CMK (cell line): ENCODE results near the gene NRDC.

Experiments
- DNase-seq: peaks from one replicate; pipeline ENCODE4 v3.0.0-alpha.2; 2010; ENCODE audit warnings: low read depth

NRDC gene

DNA sequence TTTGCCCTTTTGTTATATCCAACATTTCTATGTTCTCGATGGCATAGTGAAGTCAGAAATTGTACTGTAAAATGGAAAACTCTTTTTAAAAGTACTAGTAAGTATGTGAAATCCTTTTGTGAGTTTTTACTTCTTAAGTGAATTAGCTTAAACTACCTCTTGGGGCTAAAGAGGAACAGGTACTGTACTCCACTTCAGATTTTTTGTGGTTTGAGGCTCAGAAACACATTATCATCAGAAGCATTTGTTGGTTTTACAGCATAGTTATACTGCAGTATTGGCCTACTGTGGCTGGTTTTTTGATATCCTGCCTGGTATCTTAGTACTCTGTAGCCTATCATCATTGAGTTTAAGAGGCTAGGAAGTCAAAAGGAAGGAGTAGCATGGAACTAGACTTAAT lies 117.2 kb downstream of the NRDC start:
- DNase-seq = no peak

DNA sequence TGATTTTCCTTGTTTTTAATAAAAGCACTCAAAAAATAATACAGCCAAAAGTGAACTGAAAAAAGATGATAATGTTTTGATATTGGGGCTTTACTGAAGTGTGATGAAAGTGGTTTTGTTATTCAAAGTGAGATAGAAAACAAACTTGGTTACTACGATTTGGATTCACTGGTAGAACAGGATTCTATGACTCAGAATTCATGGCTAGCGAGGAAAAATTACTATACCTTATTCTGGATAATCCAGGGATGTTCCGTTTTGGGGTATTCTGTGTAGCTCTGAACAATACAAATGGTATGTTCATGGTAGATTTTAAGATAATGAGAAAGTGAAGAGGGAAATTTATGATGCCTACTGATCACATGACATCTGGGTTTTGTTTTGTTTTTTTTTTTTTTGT lies 117.7 kb downstream of the NRDC start:
- no peak for DNase-seq

DNA sequence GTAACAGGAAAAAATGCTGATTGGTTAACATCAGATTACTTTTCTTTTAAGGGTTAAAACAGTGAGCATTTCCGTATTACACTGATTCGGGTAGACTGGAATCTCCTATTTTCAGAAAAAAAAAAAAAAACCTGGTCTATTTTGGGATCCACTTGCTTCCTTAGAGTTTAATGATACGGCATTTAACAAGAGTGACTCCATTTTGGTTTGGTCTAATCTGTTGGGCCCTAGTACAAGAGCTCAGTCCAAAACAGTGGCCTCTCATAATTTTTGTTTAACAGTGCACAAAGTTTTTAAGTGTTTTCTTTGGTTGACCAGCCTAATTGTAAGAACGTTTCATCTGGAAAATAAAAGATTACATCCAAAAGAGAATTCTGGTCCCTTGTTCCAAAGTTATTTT lies 120.2 kb downstream of the NRDC start:
- DNase-seq = no peak

DNA sequence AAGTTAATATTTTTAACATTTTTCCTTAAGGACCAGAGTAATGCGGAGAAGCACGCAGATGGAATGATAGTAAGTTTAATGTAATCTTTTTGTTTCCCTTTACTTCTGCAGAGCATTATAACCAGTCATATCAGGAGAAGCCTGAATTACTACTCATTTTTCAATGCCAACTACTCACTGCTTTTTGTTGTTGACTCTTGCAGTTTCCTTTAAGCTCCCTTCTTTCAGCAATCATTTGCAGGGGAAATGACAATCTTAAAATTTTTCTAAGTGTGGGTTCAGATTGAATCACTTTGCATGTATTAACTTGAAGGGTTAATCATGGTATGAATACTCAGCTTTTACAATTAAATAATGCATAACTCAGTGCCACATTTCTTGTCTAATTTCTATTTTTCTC lies 122.2 kb downstream of the NRDC start:
- DNase-seq = no peak

DNA sequence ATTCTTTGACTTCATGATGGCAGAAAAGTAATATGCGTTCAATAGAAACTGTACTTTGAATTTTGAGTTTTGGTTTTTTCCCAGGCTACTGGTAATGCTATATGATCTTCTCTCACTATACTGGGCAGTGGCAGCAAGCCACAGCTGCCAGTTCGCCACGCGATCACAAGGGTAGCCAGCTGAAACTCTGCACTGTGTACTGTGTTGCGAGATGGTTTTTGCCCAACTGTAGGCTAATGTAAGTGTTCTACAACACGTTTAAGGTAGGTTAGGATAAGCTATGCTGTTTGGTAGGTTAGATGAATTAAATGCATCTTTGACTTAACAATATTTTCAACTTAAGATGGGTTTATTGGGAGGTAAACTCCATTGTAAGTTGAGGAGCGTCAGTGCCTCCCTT lies 123.1 kb downstream of the NRDC start:
- no peak for DNase-seq

DNA sequence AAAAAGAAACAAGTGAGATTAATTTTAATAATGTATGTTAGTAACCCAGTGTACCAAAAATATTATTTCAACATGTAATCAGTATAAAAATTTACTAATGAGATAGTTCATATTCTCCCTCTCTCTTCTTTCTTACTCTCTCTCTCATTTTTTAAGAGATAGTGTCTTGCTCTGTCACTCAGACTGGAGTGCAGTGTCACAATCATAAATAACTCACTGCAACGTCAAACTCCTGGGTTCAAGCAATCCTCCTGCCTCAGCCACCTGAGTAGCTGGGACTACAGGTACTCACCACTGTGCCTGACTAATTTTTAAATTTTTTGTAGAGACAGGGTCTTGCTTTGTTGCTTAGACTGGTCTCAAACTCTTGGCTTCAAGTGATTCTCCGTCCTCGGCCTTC lies 123.9 kb downstream of the NRDC start:
- DNase-seq = no peak

DNA sequence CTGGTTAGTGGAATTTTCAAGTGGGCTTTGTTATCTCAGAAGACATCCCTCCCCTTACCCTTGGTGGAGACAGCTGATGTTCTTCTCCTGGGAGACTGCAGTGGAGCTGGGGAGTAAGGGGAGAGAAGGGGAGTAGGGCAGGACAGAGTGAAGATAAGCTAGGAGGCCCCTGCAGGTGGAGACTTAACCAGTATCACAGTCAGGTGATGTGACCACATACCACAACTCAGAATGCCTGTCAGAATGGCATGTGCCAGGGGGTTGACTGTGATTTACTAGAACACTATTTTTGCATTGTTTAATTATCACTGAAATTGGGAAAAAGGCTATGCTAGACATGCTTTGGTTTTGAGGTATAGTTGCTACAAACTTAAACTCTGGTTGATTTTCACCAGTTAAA lies 124.6 kb downstream of the NRDC start:
- DNase-seq = no peak

DNA sequence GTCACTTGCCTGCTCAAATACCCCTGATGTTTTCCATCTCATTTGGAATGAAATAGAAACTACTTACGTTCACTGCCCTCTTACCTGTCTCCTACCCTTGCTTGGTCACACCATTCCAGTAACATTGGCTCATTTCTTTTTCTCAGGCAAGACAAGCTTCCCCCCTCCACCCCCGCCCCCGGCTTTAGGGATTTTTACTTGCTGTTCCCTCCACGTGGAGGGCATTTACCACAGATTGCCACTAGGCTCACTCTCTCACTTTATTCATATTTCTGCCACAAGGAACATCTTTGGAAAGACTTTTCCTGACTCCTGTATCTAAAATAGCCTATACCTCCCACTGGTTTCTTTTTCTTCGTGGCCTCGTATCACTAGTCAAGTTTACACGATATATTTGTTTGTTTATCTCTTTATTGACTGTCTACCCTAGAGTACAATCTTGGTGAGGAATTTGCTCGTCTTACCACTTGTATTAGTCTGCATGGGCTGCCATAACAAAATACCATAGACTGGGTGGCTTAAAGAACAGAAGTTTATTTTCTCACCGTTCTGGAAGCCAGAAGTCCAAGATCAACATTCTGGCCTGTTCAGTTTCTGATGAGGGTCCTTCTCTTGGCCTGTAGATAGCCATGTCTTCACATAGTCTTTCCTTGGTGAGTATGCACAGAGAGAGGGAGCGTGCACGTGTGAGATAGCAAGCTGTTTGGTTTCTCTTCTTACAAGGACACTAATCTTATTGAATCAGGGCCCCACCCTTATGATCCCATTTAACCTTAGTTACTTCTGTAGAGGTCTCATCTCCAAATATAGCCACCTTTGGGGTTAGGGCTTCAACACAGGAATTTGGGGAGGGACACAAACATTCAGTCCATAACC lies 126.2 kb downstream of the NRDC start:
- no peak for DNase-seq

DNA sequence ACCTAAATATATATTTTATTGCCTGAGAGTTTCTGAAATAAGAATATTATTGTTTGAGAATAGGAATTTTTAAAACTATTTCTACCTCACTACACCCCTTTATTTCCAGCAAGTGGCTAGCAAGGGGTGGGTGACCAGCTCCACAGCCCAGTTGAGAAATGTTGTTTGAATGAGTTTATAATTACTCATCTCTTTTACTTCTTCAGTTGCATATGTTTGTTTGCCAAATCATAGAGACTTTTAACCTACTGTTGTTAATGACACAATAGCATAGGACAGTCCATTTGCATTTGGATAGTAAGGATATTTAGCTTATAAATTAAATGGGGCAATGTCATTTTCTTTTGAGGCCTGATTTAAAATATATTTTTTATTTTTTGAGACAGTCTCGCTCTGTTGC lies 127.8 kb downstream of the NRDC start:
- no peak for DNase-seq

DNA sequence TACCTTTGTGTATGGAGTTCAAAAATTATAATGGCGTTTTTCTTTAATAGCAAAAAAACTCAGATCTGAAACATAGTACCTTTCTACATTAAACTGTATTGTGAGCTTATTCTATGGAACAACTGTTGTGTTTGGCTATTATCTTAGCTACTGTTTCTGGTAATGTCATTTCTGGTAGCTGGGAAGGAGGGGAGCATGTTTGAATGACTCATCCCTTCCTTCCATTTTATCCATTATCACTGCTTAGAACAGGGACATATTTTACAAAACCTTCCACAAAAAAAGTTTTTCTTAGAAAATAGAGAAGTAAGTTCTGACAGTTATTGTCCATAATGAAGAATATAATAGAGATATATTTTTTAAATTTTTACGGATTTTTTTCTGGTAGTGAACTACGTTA lies 128.3 kb downstream of the NRDC start:
- no peak for DNase-seq

DNA sequence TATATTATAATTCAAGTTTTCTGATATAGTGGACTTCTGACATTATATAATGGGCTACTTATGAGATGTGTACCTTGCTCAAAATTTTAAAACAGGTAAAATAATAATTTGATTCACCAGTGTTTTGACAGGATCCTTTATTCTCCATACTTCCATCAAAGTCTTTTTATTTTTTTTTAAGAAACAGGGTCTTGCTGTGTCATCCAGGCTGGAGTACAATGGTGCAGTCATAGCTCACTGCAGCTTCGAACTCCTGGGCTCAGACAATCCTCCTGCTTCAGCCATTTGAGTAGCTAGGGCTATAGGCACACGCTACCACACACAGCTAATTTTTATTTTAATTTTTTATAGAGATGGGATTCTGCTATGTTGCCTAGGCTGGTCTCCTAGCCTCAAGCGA lies 129.4 kb downstream of the NRDC start:
- DNase-seq = no peak

DNA sequence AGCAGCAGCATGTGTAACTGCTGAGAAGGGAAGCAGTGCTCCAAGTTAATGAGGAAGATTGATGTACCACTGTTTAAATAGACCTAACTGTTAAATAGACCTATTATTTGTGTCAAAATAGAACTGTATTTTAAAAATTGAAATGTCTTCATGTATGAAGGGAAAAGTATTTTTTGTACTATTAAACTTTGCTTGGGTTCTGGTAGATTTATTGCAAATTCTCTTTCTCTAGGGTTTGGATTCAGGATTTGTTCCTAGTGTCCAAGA lies 133.3 kb downstream of the NRDC start:
- DNase-seq = no peak

DNA sequence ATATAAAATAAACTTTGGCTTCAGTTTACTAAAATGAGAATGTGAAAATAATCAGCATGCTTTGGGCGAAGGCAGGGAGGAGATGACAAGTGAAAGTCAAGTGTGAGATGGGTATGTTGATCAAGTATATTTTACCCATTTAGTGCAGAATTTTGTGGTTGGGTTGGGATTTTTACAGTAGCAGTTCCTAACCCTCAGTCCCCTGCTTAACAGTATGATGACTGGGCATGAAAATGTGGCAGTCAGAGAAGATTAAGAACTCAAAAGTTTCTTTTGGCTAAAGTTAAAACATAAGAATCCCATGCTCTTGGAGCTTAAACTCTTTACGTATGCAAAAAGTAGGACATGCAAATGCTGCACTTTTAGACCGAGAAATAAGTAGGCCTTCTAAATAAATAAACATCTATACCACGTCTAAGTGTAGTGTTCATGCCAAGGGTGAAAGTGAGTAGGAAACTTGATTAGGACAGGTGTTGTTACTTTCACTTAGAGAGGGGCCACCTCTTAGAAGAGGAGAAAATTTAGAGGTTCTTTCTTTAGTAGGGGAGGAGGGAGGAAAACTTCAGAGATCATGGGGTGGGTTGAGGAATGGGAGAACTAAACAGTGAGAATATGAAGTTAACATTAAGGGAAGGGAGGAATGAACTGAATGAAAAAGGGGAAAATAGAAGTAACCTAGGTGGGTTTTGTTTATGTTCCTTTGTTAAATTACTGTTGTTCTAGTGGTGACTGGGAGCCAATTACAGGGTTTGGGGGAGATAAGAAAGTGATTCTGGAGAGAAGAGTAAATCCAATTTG lies 133.8 kb downstream of the NRDC start:
- no peak for DNase-seq

DNA sequence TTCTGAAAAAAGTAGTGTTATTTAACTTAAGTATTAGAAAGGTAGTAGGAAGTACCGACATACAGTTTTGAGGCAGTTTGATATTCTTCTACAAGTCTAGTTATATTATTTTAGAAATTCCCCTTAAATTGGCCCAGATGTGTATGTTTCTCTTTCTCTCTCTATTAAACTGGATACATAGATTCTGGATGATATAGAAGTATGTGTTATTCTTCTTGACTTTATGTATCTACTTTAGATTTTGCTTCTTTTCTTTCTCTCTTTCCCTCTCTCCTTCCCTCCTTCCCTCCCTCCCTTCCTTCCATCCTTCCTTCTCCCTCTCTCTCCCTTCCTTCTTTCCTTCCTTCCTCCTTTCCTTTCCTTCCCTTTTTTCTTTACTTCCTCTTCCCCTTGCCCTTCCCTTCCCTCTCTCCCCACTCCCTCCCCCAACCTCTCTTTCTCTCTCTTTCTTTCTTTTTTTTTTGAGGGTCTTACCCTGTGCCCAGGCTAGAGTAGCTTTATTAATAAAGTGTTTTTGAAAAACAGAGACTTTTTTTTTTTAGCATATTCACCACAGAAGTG lies 137.3 kb downstream of the NRDC start:
- DNase-seq = no peak

DNA sequence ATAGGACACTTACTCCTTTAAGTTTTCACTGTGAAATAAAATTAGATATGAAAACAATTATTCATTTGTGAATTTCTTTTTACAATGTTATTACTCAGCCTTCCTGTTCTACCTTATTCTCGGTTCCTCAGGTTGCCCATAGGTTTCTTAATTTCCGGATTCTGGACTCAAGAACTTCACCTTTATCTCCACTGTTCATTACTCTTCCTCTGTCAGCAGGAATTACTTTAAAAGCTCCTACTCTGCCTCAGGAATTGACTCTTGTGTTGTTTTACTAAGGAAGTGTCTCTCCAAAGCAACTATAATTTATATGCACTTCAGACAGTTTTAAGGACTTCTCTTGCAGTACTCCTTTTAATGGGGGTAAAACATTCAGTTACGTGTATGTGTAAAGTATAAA lies 137.9 kb downstream of the NRDC start:
- no peak for DNase-seq
